ENCODE data around the gene EIF4G1. TPM values are rescaled to one million over a fixed set of nuclear protein-coding genes. Genes with fewer than 3 reads are reported as not detected.

Gene EIF4G1
- total RNA-seq, 1 donor from 2014 or later, result 381 TPM

DNA sequence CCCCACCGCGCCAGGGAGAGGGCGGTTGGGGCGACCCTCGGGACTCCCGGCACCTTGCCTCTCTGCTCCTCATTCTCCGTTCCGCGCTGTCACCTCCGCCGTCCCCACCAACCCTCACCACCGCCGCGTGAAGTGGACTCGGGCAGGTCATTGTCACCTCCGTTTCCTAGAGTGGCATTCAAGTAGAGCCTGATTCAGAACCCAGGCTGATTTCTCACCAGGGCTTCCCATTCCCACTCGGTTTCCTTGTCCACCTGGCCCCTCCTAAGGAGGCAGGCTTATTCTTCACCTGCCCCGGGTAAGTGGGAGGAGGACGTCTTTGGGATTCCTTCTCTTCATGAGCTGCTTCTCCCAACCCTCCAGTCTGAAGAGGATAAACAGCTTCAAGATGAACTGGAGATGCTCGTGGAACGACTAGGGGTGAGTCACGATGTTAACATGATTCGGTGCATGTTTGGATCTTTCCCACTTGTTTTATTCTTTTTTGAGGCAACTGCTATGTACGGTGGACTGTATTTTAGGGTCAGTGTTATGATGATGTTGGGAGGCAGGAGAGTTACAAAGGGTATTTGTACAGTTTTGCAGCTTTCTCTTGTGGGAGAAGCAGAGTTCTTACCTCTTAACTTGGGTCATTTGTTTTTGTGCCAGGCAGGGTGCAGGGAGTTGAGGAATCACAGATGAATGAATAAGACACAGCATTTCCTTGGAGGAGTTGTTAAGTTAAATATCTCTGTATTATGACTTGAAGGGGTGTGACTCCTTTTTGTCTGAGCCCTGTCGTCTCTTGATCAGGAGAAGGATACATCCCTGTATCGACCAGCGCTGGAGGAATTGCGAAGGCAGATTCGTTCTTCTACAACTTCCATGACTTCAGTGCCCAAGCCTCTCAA, 14.7 kb upstream of the EIF4G1 start:
- H3K36me3 ChIP-seq (ENCODE audit: control insufficient read depth, insufficient read depth, low read length), result peaks cover 1% of the 10 kb centered on the region
- H3K4me3 ChIP-seq (ENCODE audit: low read depth, low read length), result peak overlapping the region; percentile 82
- no peak for DNase-seq (ENCODE audit: low read depth)
- no peak for TF ChIP-seq CTCF (IDR thresholded peaks at IDR 0.05; ENCODE audit: insufficient read depth, low read length, poor library complexity, severe bottlenecking)
- peaks cover 2% of the 10 kb centered on the region for H3K27me3 ChIP-seq (ENCODE audit: control insufficient read depth, insufficient read depth, low read length)

DNA sequence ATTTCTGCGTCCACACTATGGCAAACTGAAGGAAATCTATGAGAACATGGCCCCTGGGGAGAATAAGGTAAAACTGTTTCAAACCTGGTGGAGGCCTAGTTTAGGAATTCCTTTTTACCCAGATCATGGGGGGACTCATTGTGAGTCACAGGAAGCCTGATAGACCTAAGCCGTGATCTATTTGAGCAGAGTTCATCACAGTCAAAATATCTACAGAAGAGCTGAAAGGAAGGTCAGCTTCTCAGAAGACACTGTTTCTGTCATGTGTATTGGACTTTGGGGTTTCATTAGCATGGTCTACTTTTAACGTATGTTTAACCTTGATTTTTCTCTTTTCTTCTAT, 14.1 kb upstream of the EIF4G1 start:
- H3K36me3 ChIP-seq (ENCODE audit: control insufficient read depth, insufficient read depth, low read length), result peaks cover 1% of the 10 kb centered on the region
- no peaks in the 10 kb centered on the region for H3K27me3 ChIP-seq (ENCODE audit: control insufficient read depth, insufficient read depth, low read length)
- DNase-seq (ENCODE audit: low read depth), result no peak
- no peak for TF ChIP-seq CTCF (IDR thresholded peaks at IDR 0.05; ENCODE audit: insufficient read depth, low read length, poor library complexity, severe bottlenecking)
- peak overlapping the region; percentile 82 for H3K4me3 ChIP-seq (ENCODE audit: low read depth, low read length)

GRCh38 chr3:184305577-184305976, 8.8 kb upstream of the EIF4G1 start:
- Histone ChIP-seq H3K36me3 (ENCODE audit: control insufficient read depth, insufficient read depth, low read length) (peaks cover 7% of the 10 kb centered on the region), H3K4me3 (ENCODE audit: low read depth, low read length) (no peak overlapping the region), H3K27me3 (ENCODE audit: control insufficient read depth, insufficient read depth, low read length) (no peaks in the 10 kb centered on the region)
- no peak for DNase-seq (ENCODE audit: low read depth)
- TF ChIP-seq CTCF (IDR thresholded peaks at IDR 0.05; ENCODE audit: insufficient read depth, low read length, poor library complexity, severe bottlenecking), result peak; percentile 44

GRCh38 chr3:184306341-184306972, 7.9 kb upstream of the EIF4G1 start:
- no peak overlapping the region for H3K4me3 ChIP-seq (ENCODE audit: low read depth, low read length)
- DNase-seq (ENCODE audit: low read depth), result no peak
- no peak for TF ChIP-seq CTCF (IDR thresholded peaks at IDR 0.05; ENCODE audit: insufficient read depth, low read length, poor library complexity, severe bottlenecking)
- H3K36me3 ChIP-seq (ENCODE audit: control insufficient read depth, insufficient read depth, low read length), result peaks cover 7% of the 10 kb centered on the region
- no peaks in the 10 kb centered on the region for H3K27me3 ChIP-seq (ENCODE audit: control insufficient read depth, insufficient read depth, low read length)

DNA sequence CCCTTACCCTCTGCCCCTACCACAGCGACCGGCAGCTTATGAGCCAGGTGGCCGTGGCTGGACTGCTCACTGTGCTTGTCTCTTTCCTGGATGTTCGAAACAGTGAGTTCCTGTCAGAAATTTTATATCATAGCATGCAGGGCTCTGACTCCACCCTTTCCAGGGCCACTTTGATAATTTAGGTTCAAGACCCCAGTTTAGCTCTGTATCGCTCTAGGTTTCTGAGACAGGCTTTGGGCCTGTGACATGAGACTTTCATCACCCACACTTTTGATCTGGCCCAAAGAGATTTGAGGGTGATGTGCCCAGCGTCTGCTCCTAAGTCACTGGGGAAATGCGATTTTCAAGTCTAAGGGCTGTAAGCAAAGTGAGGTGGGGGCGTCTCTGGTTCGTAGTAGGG, 6.5 kb upstream of the EIF4G1 start:
- Histone ChIP-seq H3K4me3 (ENCODE audit: low read depth, low read length) (no peak overlapping the region), H3K36me3 (ENCODE audit: control insufficient read depth, insufficient read depth, low read length) (peaks cover 7% of the 10 kb centered on the region), H3K27me3 (ENCODE audit: control insufficient read depth, insufficient read depth, low read length) (no peaks in the 10 kb centered on the region)
- TF ChIP-seq CTCF (IDR thresholded peaks at IDR 0.05; ENCODE audit: insufficient read depth, low read length, poor library complexity, severe bottlenecking), result no peak
- DNase-seq (ENCODE audit: low read depth), result no peak
